ENCODE data around the gene KCNIP3. TPM values are rescaled to one million over a fixed set of nuclear protein-coding genes. Genes with fewer than 3 reads are reported as not detected.
A peak's percentile ranks its signal among the peaks of the same experiment; 100 is the strongest.

KCNIP3 gene
- total and polyA plus RNA-seq, 4 donors = 1.8 to 2.7 (median 2.1) TPM

GRCh38 chr2:95344656-95345055 is 47.5 kb downstream of the KCNIP3 start:
- peak in 1 of 3 donors; percentile 9 for DNase-seq
- 79 to 91% methylated on average over 4 of the region's 4 CpGs for WGBS, 2 donors

GRCh38 chr2:95345081-95345562 is 48.0 kb downstream of the KCNIP3 start:
- Histone ChIP-seq H3K27ac (ENCODE audit: low read depth in 1 of 2, low read length in 1 of 2) (no peak overlapping the region), H3K4me3 (no peak overlapping the region), H3K9me3 (ENCODE audit: control insufficient read depth in 4 of 4, insufficient read depth in 3 of 4, low read length in 3 of 4) (no peaks in the 10 kb centered on the region), H3K9ac (ENCODE audit: insufficient read depth in 1 of 2, low read length in 2 of 2) (peak overlapping the region in 1 of 2 donors; percentile 13), H3K27me3 (ENCODE audit: control insufficient read depth in 3 of 3, insufficient read depth in 3 of 3, low read length in 2 of 3) (peaks cover 0 to 20% (median 5%) of the 10 kb centered on the region in 3 donors), H3K36me3 (ENCODE audit: control insufficient read depth in 4 of 4, insufficient read depth in 4 of 4, low read length in 4 of 4) (no peaks in the 10 kb centered on the region), H3K4me1 (ENCODE audit: control insufficient read depth in 5 of 5, insufficient read depth in 5 of 5, low read length in 5 of 5) (peaks cover 0 to 9% (median 0%) of the 10 kb centered on the region in 5 donors)
- no peak for DNase-seq
- ATAC-seq (ENCODE audit: insufficient read depth, low FRiP score) = no peak
- 12 to 17% methylated on average over 24 of the region's 24 CpGs for WGBS, 2 donors
- no peak for TF ChIP-seq CTCF (IDR thresholded peaks at IDR 0.05; ENCODE audit: control extremely low read depth, extremely low read depth)

More at GRCh38 chr2:95344656-95345055, 47.5 kb downstream of the KCNIP3 start:
- Histone ChIP-seq H3K4me1 (ENCODE audit: control insufficient read depth in 5 of 5, insufficient read depth in 5 of 5, low read length in 5 of 5) (peaks cover 0 to 9% (median 0%) of the 10 kb centered on the region in 5 donors), H3K9me3 (ENCODE audit: control insufficient read depth in 4 of 4, insufficient read depth in 3 of 4, low read length in 3 of 4) (peaks cover 0 to 2% (median 0%) of the 10 kb centered on the region in 4 donors), H3K27me3 (ENCODE audit: control insufficient read depth in 3 of 3, insufficient read depth in 3 of 3, low read length in 2 of 3) (peaks cover 0 to 20% (median 5%) of the 10 kb centered on the region in 3 donors), H3K36me3 (ENCODE audit: control insufficient read depth in 4 of 4, insufficient read depth in 4 of 4, low read length in 4 of 4) (no peaks in the 10 kb centered on the region), H3K27ac (ENCODE audit: low read depth in 1 of 2, low read length in 1 of 2) (no peak overlapping the region), H3K9ac (ENCODE audit: insufficient read depth in 1 of 2, low read length in 2 of 2) (no peak overlapping the region), H3K4me3 (no peak overlapping the region)
- ATAC-seq (ENCODE audit: insufficient read depth, low FRiP score) = no peak
- TF ChIP-seq CTCF (IDR thresholded peaks at IDR 0.05; ENCODE audit: control extremely low read depth, extremely low read depth) = no peak

GRCh38 chr2:95345563-95346230 is 48.5 kb downstream of the KCNIP3 start:
- H3K27me3 ChIP-seq (ENCODE audit: control insufficient read depth in 3 of 3, insufficient read depth in 3 of 3, low read length in 2 of 3) = peaks cover 0 to 20% (median 5%) of the 10 kb centered on the region in 3 donors
- 1% methylated on average over 55 to 65 of the region's 65 CpGs for WGBS, 2 donors

More at GRCh38 chr2:95345563-95346230, 48.5 kb downstream of the KCNIP3 start:
- Histone ChIP-seq H3K9me3 (ENCODE audit: control insufficient read depth in 4 of 4, insufficient read depth in 3 of 4, low read length in 3 of 4) (no peaks in the 10 kb centered on the region), H3K4me1 (ENCODE audit: control insufficient read depth in 5 of 5, insufficient read depth in 5 of 5, low read length in 5 of 5) (peaks cover 0 to 9% (median 0%) of the 10 kb centered on the region in 5 donors), H3K4me3 (peak overlapping the region; percentile 29), H3K36me3 (ENCODE audit: control insufficient read depth in 4 of 4, insufficient read depth in 4 of 4, low read length in 4 of 4) (no peaks in the 10 kb centered on the region), H3K27ac (ENCODE audit: low read depth in 1 of 2, low read length in 1 of 2) (peak overlapping the region in 1 of 2 donors; percentile 32), H3K9ac (ENCODE audit: insufficient read depth in 1 of 2, low read length in 2 of 2) (peak overlapping the region in 1 of 2 donors; percentile 1)
- ATAC-seq (ENCODE audit: insufficient read depth, low FRiP score) (peak; percentile 97), DNase-seq (peak; percentile 79 to 85 (median 83))
- TF ChIP-seq CTCF (IDR thresholded peaks at IDR 0.05; ENCODE audit: control extremely low read depth, extremely low read depth) = peak; percentile 55
